ENCODE data around the gene EIF4E.
A peak's percentile ranks its signal among the peaks of the same experiment; 100 is the strongest.
"Not testable (repeated sequence)": the region's sequence is repeated elsewhere in the genome, so short reads cannot be mapped to it uniquely, and the experiment has no call there.

Gene EIF4E

GRCh38 chr4:98929341-98930267 is 671 bp upstream of the EIF4E start:
- H3K36me3 ChIP-seq = no peaks in the 10 kb centered on the region
- TF ChIP-seq CTCF (IDR thresholded peaks at IDR 0.05) = peak; percentile 26
- peak overlapping the region; percentile 90 for H3K27ac ChIP-seq
- H3K9me3 ChIP-seq = no peaks in the 10 kb centered on the region
- H3K4me3 ChIP-seq (ENCODE audit: low read depth in 1 of 2, low read length in 1 of 2) = peak overlapping the region; percentile 78 to 100
- H3K4me1 ChIP-seq (ENCODE audit: control insufficient read depth in 1 of 2, insufficient read depth in 1 of 2, low read depth in 1 of 2, low read length in 1 of 2) = peaks cover 22 to 27% of the 10 kb centered on the region in 2 experiments
- no peaks in the 10 kb centered on the region for H3K27me3 ChIP-seq

- Histone ChIP-seq H3K36me3 (no peaks in the 10 kb centered on the region), H3K27me3 (no peaks in the 10 kb centered on the region), H3K4me1 (ENCODE audit: control insufficient read depth in 1 of 2, insufficient read depth in 1 of 2, low read depth in 1 of 2, low read length in 1 of 2) (peaks cover 22 to 27% of the 10 kb centered on the region in 2 experiments), H3K4me3 (ENCODE audit: low read depth in 1 of 2, low read length in 1 of 2) (peak overlapping the region; percentile 78 to 100), H3K27ac (peak overlapping the region; percentile 90), H3K9me3 (no peaks in the 10 kb centered on the region)
- TF ChIP-seq CTCF (IDR thresholded peaks at IDR 0.05) = no peak
Measured at GRCh38 chr4:98928131-98928504, 815 bp downstream of the EIF4E start.

- peaks cover 26 to 30% of the 10 kb centered on the region in 2 experiments for H3K4me1 ChIP-seq (ENCODE audit: control insufficient read depth in 1 of 2, insufficient read depth in 1 of 2, low read depth in 1 of 2, low read length in 1 of 2)
- not testable (repeated sequence) for H3K27me3 ChIP-seq; H3K4me3 ChIP-seq (ENCODE audit: low read depth in 1 of 2, low read length in 1 of 2); H3K27ac ChIP-seq; H3K9me3 ChIP-seq; H3K36me3 ChIP-seq
Measured at GRCh38 chr4:98926257-98926656, 2.7 kb downstream of the EIF4E start.

- H3K4me3 ChIP-seq (ENCODE audit: low read depth in 1 of 2, low read length in 1 of 2) = no peak overlapping the region
- H3K4me1 ChIP-seq (ENCODE audit: control insufficient read depth in 1 of 2, insufficient read depth in 1 of 2, low read depth in 1 of 2, low read length in 1 of 2) = peaks cover 12 to 18% of the 10 kb centered on the region in 2 experiments
- H3K27me3 ChIP-seq = no peaks in the 10 kb centered on the region
- no peaks in the 10 kb centered on the region for H3K9me3 ChIP-seq
- no peak for TF ChIP-seq CTCF (IDR thresholded peaks at IDR 0.05)
- H3K36me3 ChIP-seq = no peaks in the 10 kb centered on the region
- H3K27ac ChIP-seq = peak overlapping the region; percentile 24
Measured at GRCh38 chr4:98921292-98921691, 7.6 kb downstream of the EIF4E start.

GRCh38 chr4:98919996-98920395 is 8.9 kb downstream of the EIF4E start:
- no peak for TF ChIP-seq CTCF (IDR thresholded peaks at IDR 0.05)
- Histone ChIP-seq H3K36me3 (no peaks in the 10 kb centered on the region), H3K27ac (no peak overlapping the region), H3K9me3 (no peaks in the 10 kb centered on the region), H3K4me1 (ENCODE audit: control insufficient read depth in 1 of 2, insufficient read depth in 1 of 2, low read depth in 1 of 2, low read length in 1 of 2) (peaks cover 12 to 18% of the 10 kb centered on the region in 2 experiments), H3K27me3 (no peaks in the 10 kb centered on the region), H3K4me3 (ENCODE audit: low read depth in 1 of 2, low read length in 1 of 2) (no peak overlapping the region)

GRCh38 chr4:98910728-98911127 is 18.2 kb downstream of the EIF4E start:
- not testable (repeated sequence) for H3K27ac ChIP-seq; H3K36me3 ChIP-seq; H3K27me3 ChIP-seq; H3K4me1 ChIP-seq (ENCODE audit: control insufficient read depth in 1 of 2, insufficient read depth in 1 of 2, low read depth in 1 of 2, low read length in 1 of 2); H3K4me3 ChIP-seq (ENCODE audit: low read depth in 1 of 2, low read length in 1 of 2); H3K9me3 ChIP-seq
